ENCODE data around the gene ADGRL3. TPM values are rescaled to one million over a fixed set of nuclear protein-coding genes. Genes with fewer than 3 reads are reported as not detected.

ADGRL3 gene
- polyA plus RNA-seq, 1 donor from 2014 or later, result not detected

- Mint-ChIP-seq H3K27me3 (no peaks in the 10 kb centered on the region), H3K27ac (no peak overlapping the region), H3K4me3 (no peak overlapping the region), H3K9me3 (peaks cover 2 to 4% (median 3%) of the 10 kb centered on the region in 3 donors), H3K36me3 (no peaks in the 10 kb centered on the region), H3K4me1 (no peaks in the 10 kb centered on the region)
These were observed 356.2 kb downstream of the ADGRL3 start for GRCh38 chr4:61556277-61556676.

GRCh38 chr4:61559396-61559795 lies 359.3 kb downstream of the ADGRL3 start:
- Mint-ChIP-seq H3K27me3 (no peaks in the 10 kb centered on the region), H3K9me3 (peaks cover 0 to 4% (median 4%) of the 10 kb centered on the region in 3 donors), H3K36me3 (no peaks in the 10 kb centered on the region), H3K4me3 (no peak overlapping the region), H3K27ac (no peak overlapping the region), H3K4me1 (no peaks in the 10 kb centered on the region)

DNA sequence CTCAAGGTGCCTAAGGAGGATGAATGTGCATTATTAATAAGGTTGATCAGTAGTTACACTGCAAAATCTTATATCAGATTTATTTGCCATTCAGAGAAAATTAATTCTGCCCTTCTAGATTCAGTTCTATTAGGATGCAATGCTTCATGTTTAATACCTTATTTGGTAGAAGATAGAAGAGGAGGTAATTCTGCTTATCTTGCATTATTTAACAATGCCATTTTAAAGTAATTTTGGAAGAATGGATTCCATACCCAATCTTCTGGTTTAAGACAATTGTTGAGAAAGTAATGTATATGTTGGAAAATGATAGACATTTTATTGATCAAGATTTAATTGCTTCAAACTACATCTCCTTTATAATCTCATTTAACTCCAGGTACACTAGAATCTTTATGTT lies 360.9 kb downstream of the ADGRL3 start:
- no peak overlapping the region for H3K4me3 Mint-ChIP-seq
- H3K36me3 Mint-ChIP-seq, result no peaks in the 10 kb centered on the region
- no peak overlapping the region for H3K27ac Mint-ChIP-seq
- H3K4me1 Mint-ChIP-seq, result no peaks in the 10 kb centered on the region
- H3K27me3 Mint-ChIP-seq, result no peaks in the 10 kb centered on the region
- H3K9me3 Mint-ChIP-seq, result peaks cover 0 to 4% (median 3%) of the 10 kb centered on the region in 3 donors

DNA sequence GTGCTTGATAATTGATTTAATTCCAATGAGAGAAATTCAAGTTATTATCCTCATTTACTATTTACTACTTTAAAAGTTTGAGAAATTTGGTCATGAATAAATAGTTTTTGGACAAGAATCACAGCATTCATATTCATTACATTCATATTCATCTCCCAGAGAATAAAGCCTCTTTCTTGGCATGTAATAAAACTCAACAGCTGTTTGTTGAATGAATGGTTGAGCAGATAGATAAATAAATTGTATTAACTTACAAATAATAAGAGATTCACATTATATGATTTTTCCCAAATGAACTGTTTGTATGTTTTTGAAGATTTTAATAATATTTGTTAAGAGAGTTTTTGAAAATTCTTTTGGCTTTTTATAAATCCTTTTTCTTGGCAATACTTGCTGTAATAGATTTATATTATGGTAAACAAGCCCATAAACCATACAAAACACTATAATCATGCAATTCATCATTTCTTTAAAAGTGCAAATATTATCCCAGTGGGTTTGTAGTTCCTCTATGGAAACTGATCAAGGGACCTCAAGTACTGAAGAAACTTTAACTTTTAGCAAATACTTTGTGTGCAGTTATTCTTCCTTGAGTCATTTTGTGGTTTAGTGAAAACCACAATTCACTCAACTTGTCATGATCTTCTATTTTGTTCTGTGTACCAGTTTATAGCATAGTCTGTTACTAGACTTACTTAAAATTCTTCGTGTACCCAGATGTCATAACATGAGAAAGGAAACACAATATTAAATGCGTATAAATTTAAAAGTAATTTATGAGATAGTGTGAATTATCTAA lies 371.8 kb downstream of the ADGRL3 start:
- H3K36me3 Mint-ChIP-seq, result no peaks in the 10 kb centered on the region
- no peaks in the 10 kb centered on the region for H3K27me3 Mint-ChIP-seq
- no peak overlapping the region for H3K27ac Mint-ChIP-seq
- H3K4me3 Mint-ChIP-seq, result no peak overlapping the region
- H3K9me3 Mint-ChIP-seq, result peaks cover 0 to 8% (median 2%) of the 10 kb centered on the region in 3 donors
- H3K4me1 Mint-ChIP-seq, result no peaks in the 10 kb centered on the region

GRCh38 chr4:61575796-61576195 lies 375.7 kb downstream of the ADGRL3 start:
- H3K27ac Mint-ChIP-seq, result no peak overlapping the region
- H3K4me3 Mint-ChIP-seq, result no peak overlapping the region
- peaks cover 1% of the 10 kb centered on the region for H3K27me3 Mint-ChIP-seq
- H3K9me3 Mint-ChIP-seq, result peaks cover 0 to 5% (median 0%) of the 10 kb centered on the region in 3 donors
- H3K36me3 Mint-ChIP-seq, result no peaks in the 10 kb centered on the region
- peaks cover 0 to 2% (median 0%) of the 10 kb centered on the region in 3 donors for H3K4me1 Mint-ChIP-seq

GRCh38 chr4:61579786-61580185 lies 379.7 kb downstream of the ADGRL3 start:
- Mint-ChIP-seq H3K9me3 (peaks cover 0 to 8% (median 6%) of the 10 kb centered on the region in 3 donors), H3K36me3 (no peaks in the 10 kb centered on the region), H3K27ac (no peak overlapping the region), H3K4me3 (no peak overlapping the region), H3K27me3 (peaks cover 1% of the 10 kb centered on the region), H3K4me1 (peaks cover 0 to 2% (median 0%) of the 10 kb centered on the region in 3 donors)

- Mint-ChIP-seq H3K4me1 (peaks cover 0 to 2% (median 0%) of the 10 kb centered on the region in 3 donors), H3K36me3 (no peaks in the 10 kb centered on the region), H3K9me3 (peaks cover 0 to 8% (median 6%) of the 10 kb centered on the region in 3 donors), H3K27me3 (peaks cover 1% of the 10 kb centered on the region), H3K27ac (no peak overlapping the region), H3K4me3 (no peak overlapping the region)
These were observed 380.7 kb downstream of the ADGRL3 start for GRCh38 chr4:61580721-61581377.

DNA sequence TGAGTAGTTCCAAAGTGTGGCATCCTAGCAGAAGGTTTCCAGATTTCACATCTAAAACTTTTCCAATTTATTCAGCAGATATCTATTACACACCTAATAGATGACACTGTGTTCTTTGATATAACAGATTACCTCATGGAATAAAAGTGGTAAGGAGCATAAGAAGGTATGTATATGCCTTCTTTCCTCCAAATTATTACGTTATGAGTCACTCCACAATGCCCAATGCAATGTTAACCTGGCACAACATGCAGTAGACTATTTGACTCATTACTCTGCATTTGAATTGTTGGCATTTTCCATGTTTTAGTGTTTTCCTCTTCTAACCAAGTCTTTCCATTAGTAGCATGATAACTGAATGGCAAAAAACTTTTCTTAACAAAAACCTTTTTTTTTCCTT lies 383.6 kb downstream of the ADGRL3 start:
- H3K9me3 Mint-ChIP-seq, result peaks cover 0 to 9% (median 7%) of the 10 kb centered on the region in 3 donors
- H3K4me3 Mint-ChIP-seq, result no peak overlapping the region
- H3K4me1 Mint-ChIP-seq, result no peaks in the 10 kb centered on the region
- no peaks in the 10 kb centered on the region for H3K36me3 Mint-ChIP-seq
- H3K27me3 Mint-ChIP-seq, result no peaks in the 10 kb centered on the region
- H3K27ac Mint-ChIP-seq, result no peak overlapping the region

GRCh38 chr4:61588621-61589402 lies 388.7 kb downstream of the ADGRL3 start:
- no peaks in the 10 kb centered on the region for H3K27me3 Mint-ChIP-seq
- H3K27ac Mint-ChIP-seq, result no peak overlapping the region
- H3K9me3 Mint-ChIP-seq, result peaks cover 0 to 3% (median 2%) of the 10 kb centered on the region in 3 donors
- H3K36me3 Mint-ChIP-seq, result no peaks in the 10 kb centered on the region
- no peaks in the 10 kb centered on the region for H3K4me1 Mint-ChIP-seq
- no peak overlapping the region for H3K4me3 Mint-ChIP-seq

DNA sequence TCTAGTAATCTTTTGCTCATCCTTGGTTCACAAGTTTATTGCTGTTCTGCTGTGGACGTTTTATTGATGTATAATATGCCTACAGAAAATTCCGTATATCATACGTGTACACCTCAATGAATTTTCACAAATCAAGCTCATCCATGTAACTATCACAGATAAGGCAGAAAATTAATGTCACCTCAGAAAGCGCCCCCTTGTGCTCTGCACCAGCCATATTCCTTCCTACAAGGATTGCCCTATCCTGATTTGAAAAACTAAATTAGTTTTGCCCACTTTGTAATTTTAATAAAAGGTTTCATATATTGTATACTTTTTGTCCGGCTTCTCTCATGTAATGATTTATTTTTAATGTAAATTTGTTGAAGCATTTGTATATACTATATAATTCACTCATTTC lies 390.8 kb downstream of the ADGRL3 start:
- Mint-ChIP-seq H3K27me3 (no peaks in the 10 kb centered on the region), H3K36me3 (no peaks in the 10 kb centered on the region), H3K4me1 (no peaks in the 10 kb centered on the region), H3K27ac (no peak overlapping the region), H3K4me3 (no peak overlapping the region), H3K9me3 (peaks cover 0 to 3% (median 2%) of the 10 kb centered on the region in 3 donors)

DNA sequence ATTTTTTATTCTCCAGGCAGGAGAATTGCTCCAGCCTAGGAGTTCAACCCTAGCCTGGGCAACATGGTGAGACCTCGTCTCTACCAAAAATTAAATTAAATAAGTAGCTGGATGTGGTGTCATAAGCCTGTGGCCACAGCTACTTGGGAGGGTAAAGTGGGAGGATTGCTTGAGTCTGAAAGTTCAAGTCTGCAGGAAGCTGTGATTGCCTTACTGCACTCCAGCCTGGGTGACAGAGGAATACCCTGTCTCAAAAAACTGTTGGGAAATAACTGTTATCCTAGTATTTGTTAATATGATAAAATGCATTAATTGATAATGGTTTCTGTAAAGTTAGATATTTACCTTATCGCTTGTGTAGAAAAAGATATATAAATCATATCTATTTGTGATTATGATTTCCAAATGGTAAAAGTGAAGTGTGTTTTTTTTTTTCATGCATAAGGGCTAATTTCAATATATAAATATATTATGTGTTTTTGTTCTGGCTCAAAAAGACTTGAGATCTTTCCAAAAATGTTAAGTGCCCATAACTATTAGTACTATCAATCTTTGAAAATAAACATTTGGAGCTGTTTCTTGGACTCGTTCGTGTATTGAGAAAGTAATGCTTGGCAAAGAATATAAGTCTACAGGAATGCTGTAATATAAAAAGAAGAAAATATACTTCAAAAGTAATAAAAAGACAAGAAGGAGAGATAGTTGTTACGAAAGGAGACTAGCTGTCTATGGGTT lies 396.6 kb downstream of the ADGRL3 start:
- H3K27me3 Mint-ChIP-seq, result no peaks in the 10 kb centered on the region
- H3K27ac Mint-ChIP-seq, result no peak overlapping the region
- no peak overlapping the region for H3K4me3 Mint-ChIP-seq
- H3K9me3 Mint-ChIP-seq, result no peaks in the 10 kb centered on the region
- H3K4me1 Mint-ChIP-seq, result no peaks in the 10 kb centered on the region
- H3K36me3 Mint-ChIP-seq, result no peaks in the 10 kb centered on the region

- Mint-ChIP-seq H3K9me3 (peaks cover 0 to 12% (median 0%) of the 10 kb centered on the region in 3 donors), H3K27me3 (no peaks in the 10 kb centered on the region), H3K27ac (no peak overlapping the region), H3K36me3 (no peaks in the 10 kb centered on the region), H3K4me1 (no peaks in the 10 kb centered on the region), H3K4me3 (no peak overlapping the region)
These were observed 403.0 kb downstream of the ADGRL3 start for GRCh38 chr4:61603086-61603485.

- Mint-ChIP-seq H3K36me3 (no peaks in the 10 kb centered on the region), H3K27ac (no peak overlapping the region), H3K4me3 (no peak overlapping the region), H3K9me3 (peaks cover 0 to 12% (median 0%) of the 10 kb centered on the region in 3 donors), H3K27me3 (no peaks in the 10 kb centered on the region), H3K4me1 (no peaks in the 10 kb centered on the region)
These were observed 403.9 kb downstream of the ADGRL3 start for GRCh38 chr4:61604054-61604453.

- peaks cover 0 to 12% (median 0%) of the 10 kb centered on the region in 3 donors for H3K9me3 Mint-ChIP-seq
- no peak overlapping the region for H3K27ac Mint-ChIP-seq
These were observed 405.9 kb downstream of the ADGRL3 start for GRCh38 chr4:61605984-61606383.

More at GRCh38 chr4:61605984-61606383, 405.9 kb downstream of the ADGRL3 start:
- Mint-ChIP-seq H3K4me1 (no peaks in the 10 kb centered on the region), H3K27me3 (no peaks in the 10 kb centered on the region), H3K36me3 (no peaks in the 10 kb centered on the region), H3K4me3 (no peak overlapping the region)
